Measurements from ENCODE around the gene SMU1. TPM values are rescaled to one million over a fixed set of nuclear protein-coding genes. Genes with fewer than 3 reads are reported as not detected.
A peak's percentile ranks its signal among the peaks of the same experiment; 100 is the strongest.

Gene SMU1
- total and polyA plus RNA-seq, 2 of the 13 experiments (the other 11 are each of a cell fraction or from before 2014, with no cell fraction given): 12.9 to 36.6 TPM

- TF ChIP-seq TOE1 (CRISPR knock-in tag; IDR thresholded peaks at IDR 0.05) (0 out of 2 replicates have a peak, but pooled peaks have one; percentile 28), UBTF (CRISPR knock-in tag; IDR thresholded peaks at IDR 0.05) (no peak), ZNF503 (CRISPR knock-in tag; IDR thresholded peaks at IDR 0.05) (no peak; the same call in 1 of the 2 replicates), GPBP1L1 (CRISPR knock-in tag; IDR thresholded peaks at IDR 0.05) (no peak), KLF13 (CRISPR knock-in tag; IDR thresholded peaks at IDR 0.05) (no peak), ZNF891 (CRISPR knock-in tag; IDR thresholded peaks at IDR 0.05) (no peak), ZNF605 (CRISPR knock-in tag; IDR thresholded peaks at IDR 0.05) (no peak), TBL1XR1 (IDR thresholded peaks at IDR 0.05; ENCODE audit: borderline replicate concordance, low read length, partially characterized antibody) (no peak), ZBED4 (CRISPR knock-in tag; IDR thresholded peaks at IDR 0.05; ENCODE audit: borderline replicate concordance) (no peak), PPARG (CRISPR knock-in tag; conservative IDR thresholded peaks at IDR 0.05) (no peak), NFIC (IDR thresholded peaks at IDR 0.05; ENCODE audit: low read length) (no peak), ELF1 (CRISPR knock-in tag; IDR thresholded peaks at IDR 0.05) (no peak), HOMEZ (CRISPR knock-in tag; IDR thresholded peaks at IDR 0.05; ENCODE audit: low read depth) (peak; percentile 67; the same call in 1 of the 2 replicates), ZNF18 (CRISPR knock-in tag; IDR thresholded peaks at IDR 0.05; ENCODE audit: insufficient replicate concordance) (peak; percentile 16), RNF2 (conservative IDR thresholded peaks at IDR 0.05; ENCODE audit: low read depth) (no peak), RARA (CRISPR knock-in tag; IDR thresholded peaks at IDR 0.05) (peak; percentile 37; the same call in 1 of the 2 replicates)
Observed at GRCh38 chr9:33048054-33048465, 28.4 kb downstream of the SMU1 start (continued).
